ENCODE results near the gene UMAD1.

The UMAD1 gene

DNA sequence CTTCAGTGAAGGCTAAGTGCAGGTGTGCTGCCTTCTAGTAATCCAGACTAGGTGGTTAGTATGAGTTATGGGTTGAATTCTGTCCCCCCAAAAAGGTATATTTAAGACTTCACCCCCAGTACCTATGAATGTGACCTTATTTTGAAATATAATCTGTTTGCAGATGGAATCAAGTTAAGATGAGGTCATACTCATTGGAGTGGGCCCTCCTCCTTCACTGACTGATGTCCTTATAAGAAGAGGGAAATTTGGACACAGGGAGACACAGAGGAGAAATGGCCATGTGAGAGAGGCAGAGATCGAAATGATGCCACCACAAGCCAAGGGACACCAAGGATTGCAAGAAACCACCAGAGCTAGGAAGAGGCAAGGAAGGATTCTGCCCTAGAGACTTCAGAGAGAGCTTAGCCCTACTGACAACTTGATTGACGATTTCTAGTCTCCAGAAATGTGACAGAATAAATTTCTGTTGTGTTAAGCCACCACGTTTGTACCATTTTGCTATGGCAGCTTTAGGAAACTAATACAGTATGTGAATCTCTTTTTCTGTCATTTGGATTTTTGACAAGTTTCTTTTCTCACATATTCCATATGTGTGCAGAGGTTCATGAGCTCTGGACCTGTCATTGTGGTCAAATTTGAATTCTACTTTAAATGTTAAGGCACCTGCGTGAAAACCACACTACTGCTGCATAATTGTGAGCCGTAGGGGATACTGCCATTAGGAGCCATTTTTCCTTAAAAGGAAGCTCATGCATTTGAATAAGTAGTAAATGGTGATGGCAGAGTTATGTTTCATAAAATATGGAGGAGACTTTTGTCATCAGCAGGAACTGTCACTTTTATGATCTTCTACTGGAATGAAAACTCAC lies 80.4 kb downstream of the UMAD1 start:
- H3K27ac ChIP-seq = no peak overlapping the region
- peaks cover 0 to 3% (median 0%) of the 10 kb centered on the region in 4 donors for H3K4me1 ChIP-seq
- no peak for DNase-seq
- H3K27me3 ChIP-seq = no peaks in the 10 kb centered on the region
- TF ChIP-seq, protein P1, sequence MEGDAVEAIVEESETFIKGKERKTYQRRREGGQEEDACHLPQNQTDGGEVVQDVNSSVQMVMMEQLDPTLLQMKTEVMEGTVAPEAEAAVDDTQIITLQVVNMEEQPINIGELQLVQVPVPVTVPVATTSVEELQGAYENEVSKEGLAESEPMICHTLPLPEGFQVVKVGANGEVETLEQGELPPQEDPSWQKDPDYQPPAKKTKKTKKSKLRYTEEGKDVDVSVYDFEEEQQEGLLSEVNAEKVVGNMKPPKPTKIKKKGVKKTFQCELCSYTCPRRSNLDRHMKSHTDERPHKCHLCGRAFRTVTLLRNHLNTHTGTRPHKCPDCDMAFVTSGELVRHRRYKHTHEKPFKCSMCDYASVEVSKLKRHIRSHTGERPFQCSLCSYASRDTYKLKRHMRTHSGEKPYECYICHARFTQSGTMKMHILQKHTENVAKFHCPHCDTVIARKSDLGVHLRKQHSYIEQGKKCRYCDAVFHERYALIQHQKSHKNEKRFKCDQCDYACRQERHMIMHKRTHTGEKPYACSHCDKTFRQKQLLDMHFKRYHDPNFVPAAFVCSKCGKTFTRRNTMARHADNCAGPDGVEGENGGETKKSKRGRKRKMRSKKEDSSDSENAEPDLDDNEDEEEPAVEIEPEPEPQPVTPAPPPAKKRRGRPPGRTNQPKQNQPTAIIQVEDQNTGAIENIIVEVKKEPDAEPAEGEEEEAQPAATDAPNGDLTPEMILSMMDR (IDR thresholded peaks at IDR 0.05) = no peak
- intact Hi-C loops (cut with DNase I; ENCODE audit: low total_unique reads) = no loop called here
- no peaks in the 10 kb centered on the region for H3K36me3 ChIP-seq
- no peak overlapping the region for H3K4me3 ChIP-seq
- no peaks in the 10 kb centered on the region for H3K9me3 ChIP-seq

DNA sequence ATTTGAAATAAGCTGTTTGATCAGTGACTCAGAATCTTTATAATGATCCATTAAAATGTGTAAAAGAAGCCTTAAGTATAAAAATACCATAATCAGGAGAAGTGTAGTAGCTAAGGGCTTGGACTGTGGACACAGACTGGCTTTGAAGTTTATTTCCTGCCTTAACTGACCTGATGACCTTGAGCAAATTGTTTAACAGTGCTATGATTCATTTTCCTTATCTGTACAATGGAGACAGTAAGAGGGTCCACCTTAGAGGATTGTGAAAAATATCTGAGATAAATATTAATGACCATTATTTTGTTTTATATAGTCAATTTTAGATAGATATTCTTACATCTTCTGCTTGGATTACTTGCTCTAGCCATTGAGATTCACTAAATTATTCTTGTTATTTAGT lies 91.2 kb downstream of the UMAD1 start:
- intact Hi-C loops (cut with DNase I; ENCODE audit: low total_unique reads) = no loop called here
- no peak overlapping the region for H3K4me3 ChIP-seq

DNA sequence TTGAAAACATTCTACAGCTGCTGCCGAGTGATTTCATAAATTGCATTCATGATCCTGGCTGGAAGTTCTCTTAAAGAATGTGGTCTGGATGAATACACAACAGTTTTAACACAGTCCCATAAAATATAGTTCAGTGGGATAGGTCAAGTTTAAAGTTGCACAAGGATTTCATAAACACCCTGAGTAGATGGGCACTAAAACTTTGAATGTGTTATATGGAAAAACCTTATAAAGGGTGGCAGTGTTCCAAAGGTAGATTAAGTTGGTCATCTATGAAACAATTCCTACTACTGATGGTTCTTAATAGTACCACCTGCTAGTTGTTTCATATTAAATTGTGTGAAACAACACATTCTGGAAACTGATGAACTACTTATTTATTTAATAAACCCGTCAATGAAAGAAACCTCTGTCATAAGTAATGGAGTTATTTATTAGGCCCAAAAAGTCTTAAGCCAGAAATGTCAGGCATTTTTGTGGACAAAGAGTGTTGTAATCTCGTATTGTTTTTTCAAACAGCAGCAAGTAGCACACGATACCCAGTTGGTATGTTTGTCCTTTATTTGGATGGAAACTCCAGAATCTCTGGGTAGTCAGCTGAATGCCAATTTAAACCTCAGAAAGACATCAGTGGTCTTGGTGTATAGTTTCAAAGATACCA lies 92.2 kb downstream of the UMAD1 start:
- TF ChIP-seq, protein P1 (IDR thresholded peaks at IDR 0.05) = no peak
- intact Hi-C loops (cut with DNase I; ENCODE audit: low total_unique reads) = no loop called here
- Histone ChIP-seq H3K36me3 (no peaks in the 10 kb centered on the region), H3K27me3 (no peaks in the 10 kb centered on the region), H3K9me3 (no peaks in the 10 kb centered on the region), H3K4me1 (peaks cover 0 to 28% (median 13%) of the 10 kb centered on the region in 4 donors), H3K4me3 (no peak overlapping the region), H3K27ac (peak overlapping the region; percentile 34)
- no peak for DNase-seq

More for the DNA sequence above, 91.2 kb downstream of the UMAD1 start:
- TF ChIP-seq, protein P1 (IDR thresholded peaks at IDR 0.05) = no peak
- Histone ChIP-seq H3K27ac (peak overlapping the region in 1 of 2 donors; percentile 34), H3K36me3 (no peaks in the 10 kb centered on the region), H3K4me1 (peaks cover 0 to 26% (median 13%) of the 10 kb centered on the region in 4 donors), H3K9me3 (no peaks in the 10 kb centered on the region), H3K27me3 (no peaks in the 10 kb centered on the region)
- no peak for DNase-seq

DNA sequence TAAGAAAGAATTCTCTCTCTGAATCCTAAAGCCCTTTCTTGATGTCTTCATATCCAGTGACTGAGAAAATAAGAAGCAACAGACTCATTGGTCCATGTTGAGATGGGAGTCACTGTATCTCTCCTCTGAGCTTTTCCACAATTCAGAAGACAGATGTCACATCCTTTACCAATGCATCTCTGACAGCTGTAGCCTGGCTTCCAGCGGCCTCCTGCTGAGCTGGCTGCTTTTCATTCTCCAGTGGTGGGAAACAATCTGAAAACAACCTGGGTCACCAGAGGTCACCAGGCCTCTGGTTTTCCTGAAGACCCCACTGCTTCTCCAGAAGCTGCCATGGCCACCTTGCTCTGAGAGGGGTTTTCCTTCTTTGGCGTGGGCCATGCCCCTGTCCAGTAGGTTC lies 96.1 kb downstream of the UMAD1 start:
- H3K9me3 ChIP-seq = no peaks in the 10 kb centered on the region
- H3K4me3 ChIP-seq = no peak overlapping the region
- TF ChIP-seq, protein P1 (IDR thresholded peaks at IDR 0.05) = no peak
- no peaks in the 10 kb centered on the region for H3K36me3 ChIP-seq
- peaks cover 0 to 45% (median 23%) of the 10 kb centered on the region in 4 donors for H3K4me1 ChIP-seq
- no peak overlapping the region for H3K27ac ChIP-seq
- intact Hi-C loops (cut with DNase I; ENCODE audit: low total_unique reads) = no loop called here
- DNase-seq = no peak
- no peaks in the 10 kb centered on the region for H3K27me3 ChIP-seq

DNA sequence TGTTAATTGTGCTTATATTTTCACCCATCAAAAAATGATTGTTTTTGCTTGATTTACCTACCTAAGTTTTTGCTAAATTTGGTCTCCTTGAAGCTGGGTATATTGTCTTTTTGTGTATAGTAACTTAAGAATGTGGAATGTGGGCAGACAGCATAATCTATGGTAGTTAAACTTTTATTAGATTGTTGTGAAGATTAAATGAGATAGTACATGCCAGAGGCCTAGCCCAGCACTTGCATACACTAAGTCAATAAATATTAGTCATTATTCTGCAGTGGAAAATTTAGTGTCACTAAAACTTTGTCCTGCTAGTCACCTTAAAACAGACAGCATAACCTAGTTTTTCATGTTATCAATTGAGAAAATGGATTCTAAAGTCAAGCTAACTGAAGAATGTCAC lies 97.1 kb downstream of the UMAD1 start:
- Histone ChIP-seq H3K36me3 (no peaks in the 10 kb centered on the region), H3K27ac (no peak overlapping the region), H3K9me3 (no peaks in the 10 kb centered on the region), H3K4me1 (peaks cover 0 to 35% (median 15%) of the 10 kb centered on the region in 4 donors), H3K27me3 (no peaks in the 10 kb centered on the region), H3K4me3 (no peak overlapping the region)
- DNase-seq = no peak
- intact Hi-C loops (cut with DNase I; ENCODE audit: low total_unique reads) = no loop called here
- TF ChIP-seq, protein P1 (IDR thresholded peaks at IDR 0.05) = no peak
